Limb (tissue), 2 donors: ENCODE results near the gene FASTKD3.

Experiments
- DNase-seq, 2 donors: peaks; one replicate each; pipeline ENCODE4 v3.0.0-alpha.2; 2016; ENCODE audit errors: extremely low spot score in 2 of 2

Gene FASTKD3

GRCh38 chr5:7881816-7882215, 13.0 kb upstream of the FASTKD3 start:
- DNase-seq, result no peak

- DNase-seq, result no peak
Observed at GRCh38 chr5:7881091-7881490, 12.3 kb upstream of the FASTKD3 start.

GRCh38 chr5:7878381-7878873, 9.6 kb upstream of the FASTKD3 start:
- no peak for DNase-seq

GRCh38 chr5:7877851-7878250, 9.0 kb upstream of the FASTKD3 start:
- DNase-seq, result no peak

- DNase-seq, result no peak
Observed at GRCh38 chr5:7876867-7877266, 8.0 kb upstream of the FASTKD3 start.

GRCh38 chr5:7875151-7875550, 6.3 kb upstream of the FASTKD3 start:
- DNase-seq, result no peak

GRCh38 chr5:7874639-7875038, 5.8 kb upstream of the FASTKD3 start:
- DNase-seq, result no peak

GRCh38 chr5:7873216-7873615, 4.4 kb upstream of the FASTKD3 start:
- no peak for DNase-seq

GRCh38 chr5:7872517-7873130, 3.8 kb upstream of the FASTKD3 start:
- DNase-seq, result no peak

GRCh38 chr5:7871653-7872052, 2.8 kb upstream of the FASTKD3 start:
- no peak for DNase-seq

GRCh38 chr5:7869474-7870136, 774 bp upstream of the FASTKD3 start:
- no peak for DNase-seq

- DNase-seq, result no peak
Observed at GRCh38 chr5:7868427-7868772, 431 bp downstream of the FASTKD3 start.

- DNase-seq, result no peak
Observed at GRCh38 chr5:7867260-7867659, 1.6 kb downstream of the FASTKD3 start.

GRCh38 chr5:7866196-7866595, 2.6 kb downstream of the FASTKD3 start:
- no peak for DNase-seq

- DNase-seq, result no peak
Observed at GRCh38 chr5:7857926-7858632, 10.8 kb downstream of the FASTKD3 start.

GRCh38 chr5:7857361-7857760, 11.5 kb downstream of the FASTKD3 start:
- no peak for DNase-seq

- peak; percentile 35 to 52 for DNase-seq
Observed at GRCh38 chr5:7856855-7857254, 12.0 kb downstream of the FASTKD3 start.

GRCh38 chr5:7855611-7856010, 13.2 kb downstream of the FASTKD3 start:
- DNase-seq, result no peak

- DNase-seq, result no peak
Observed at GRCh38 chr5:7852988-7853387, 15.8 kb downstream of the FASTKD3 start.

- DNase-seq, result no peak
Observed at GRCh38 chr5:7852542-7852941, 16.3 kb downstream of the FASTKD3 start.

- DNase-seq, result no peak
Observed at GRCh38 chr5:7851617-7852289, 17.1 kb downstream of the FASTKD3 start.

GRCh38 chr5:7851240-7851592, 17.6 kb downstream of the FASTKD3 start:
- no peak for DNase-seq
